HCT116 (cell line): ENCODE results near the gene STAM2. TPM values are rescaled to one million over a fixed set of nuclear protein-coding genes. Genes with fewer than 3 reads are reported as not detected.

ENCODE experiments used
- ATAC-seq: fragments of 200-7000 bp; cut with Tn5 transposase; 2 replicates; pipeline ENCODE4 v1.9.1; 2020; ENCODE audit warnings: mild to moderate bottlenecking, moderate library complexity
- BruUV-seq: library from RNA; stranded (reverse); fragments of 400-500 nt; replicated peaks from 2 replicates; lab custom pipeline; 2021; lab: Mats Ljungman, UMichigan
- CTCF ChIA-PET: fragments of 300-600 bp; sonication (Branson Sonifier 250); formaldehyde crosslinking; loops from one replicate; lab custom pipeline; 2021; ENCODE audit warnings: antibody characterized with exemption; lab: Charles Lee
- POLR2A ChIA-PET: fragments of 300-600, 350-600 bp; sonication (Branson Sonifier 250); formaldehyde crosslinking; loops from one replicate; lab custom pipeline; 2021; ENCODE audit warnings: antibody characterized with exemption; lab: Charles Lee
- RAD21 ChIA-PET, 2 experiments: fragments of 300-600 bp; sonication (Branson Sonifier 250); formaldehyde crosslinking; loops; one replicate each; lab custom pipeline; 2023; ENCODE audit warnings: low total read pairs in 2 of 2; ENCODE audit not compliant: uncharacterized antibody in 2 of 2, unreplicated experiment in 2 of 2, low non-redundant PET in 1 of 2; lab: Charles Lee
- DNase-seq: peaks from one replicate; pipeline ENCODE4 v3.0.0-alpha.2; 2010; ENCODE audit warnings: low read depth, low spot score
- H2AFZ ChIP-seq: fragments of 200-600 bp; shearing (Covaris generic), sonication (generic); 2 replicates; pipeline ENCODE4 v1.6.1; 2017; ENCODE audit warnings: low read depth, mixed run types, mixed read lengths, antibody characterized with exemption, low read length; ENCODE audit not compliant: poor library complexity, severe bottlenecking
- H3K27ac ChIP-seq: 2 replicates; pipeline ENCODE4 v1.5.1; 2012; ENCODE audit warnings: low read depth, low read length
- H3K27me3 ChIP-seq: fragments of 200-600 bp; sonication (generic); 2 replicates; pipeline ENCODE4 v1.6.1; 2016; ENCODE audit warnings: mixed run types, low read length, mixed read lengths; ENCODE audit not compliant: insufficient read depth
- H3K36me3 ChIP-seq, 2 experiments: fragments of 200-500 bp in 1 of 2; fragments of 200-600 bp in 1 of 2; sonication (Bioruptor generic) in 1 of 2; sonication (generic) in 1 of 2; 2 replicates each; pipeline versions ENCODE4 v1.5.1 to v1.6.1; 2014 to 2016; ENCODE audit warnings: low read length in 2 of 2, inconsistent platforms in 1 of 2, mixed read lengths in 1 of 2, mixed run types in 1 of 2; ENCODE audit not compliant: insufficient read depth in 2 of 2, control insufficient read depth in 1 of 2
- H3K4me1 ChIP-seq, 2 experiments: fragments of 200-600 bp in 1 of 2; sonication (generic) in 1 of 2; 2 replicates each; pipeline versions ENCODE4 v1.5.1 to v1.6.1; 2012 to 2017; ENCODE audit warnings: low read length in 2 of 2, inconsistent platforms in 1 of 2, mild to moderate bottlenecking in 1 of 2, mixed read lengths in 1 of 2, mixed run types in 1 of 2, moderate library complexity in 1 of 2; ENCODE audit not compliant: insufficient read depth in 2 of 2, control insufficient read depth in 1 of 2
- H3K4me2 ChIP-seq: fragments of 200-600 bp; sonication (generic); 2 replicates; pipeline ENCODE4 v1.6.1; 2017; ENCODE audit warnings: mixed run types, low read length, mixed read lengths
- H3K4me3 ChIP-seq, 2 experiments: fragments of 200-600 bp in 1 of 2; sonication (generic) in 1 of 2; replicated peaks in 1 of 2; 2 replicates each; pipeline ENCODE4 v1.5.1; 2011 to 2016; ENCODE audit warnings: low read length in 2 of 2, control low read depth in 1 of 2, low read depth in 1 of 2, mild to moderate bottlenecking in 1 of 2, mixed read lengths in 1 of 2, mixed run types in 1 of 2
- H3K79me2 ChIP-seq: fragments of 200-600 bp; sonication (generic); 2 replicates; pipeline ENCODE4 v1.6.1; 2017; ENCODE audit warnings: mild to moderate bottlenecking, mixed run types, low read length, moderate library complexity, mixed read lengths; ENCODE audit not compliant: insufficient read depth
- H3K9ac ChIP-seq: fragments of 200-600 bp; sonication (generic); 2 replicates; pipeline ENCODE4 v1.6.1; 2016; ENCODE audit warnings: low read length, mixed read lengths
- H3K9me2 ChIP-seq: fragments of 200-600 bp; sonication (generic), shearing (Covaris generic); 2 replicates; pipeline ENCODE4 v1.6.1; 2017; ENCODE audit warnings: mixed run types, mild to moderate bottlenecking, moderate library complexity; ENCODE audit not compliant: insufficient read depth
- H3K9me3 ChIP-seq, 2 experiments: fragments of 200-500 bp in 1 of 2; fragments of 200-600 bp in 1 of 2; sonication (Bioruptor generic) in 1 of 2; sonication (generic) in 1 of 2; 2 replicates each; pipeline ENCODE4 v1.6.1; 2014 to 2017; ENCODE audit warnings: low read length in 2 of 2, mixed read lengths in 2 of 2, inconsistent platforms in 1 of 2, low read depth in 1 of 2, mild to moderate bottlenecking in 1 of 2, mixed run types in 1 of 2, moderate library complexity in 1 of 2; ENCODE audit not compliant: control insufficient read depth in 1 of 2, insufficient read depth in 1 of 2
- H4K20me1 ChIP-seq: fragments of 200-600 bp; sonication (generic), shearing (Covaris generic); 2 replicates; pipeline ENCODE4 v1.6.1; 2017; ENCODE audit warnings: mixed run types, mild to moderate bottlenecking, moderate library complexity; ENCODE audit not compliant: insufficient read depth
- CBX3 ChIP-seq: IDR thresholded peaks from 2 replicates; pipeline ENCODE4 v1.6.1; 2012; ENCODE audit warnings: low read depth
- CEBPB ChIP-seq: IDR thresholded peaks from 2 replicates; pipeline ENCODE4 v1.6.1; 2012; ENCODE audit warnings: low read depth
- EGR1 ChIP-seq: IDR thresholded peaks from 2 replicates; pipeline ENCODE4 v1.6.1; 2012; ENCODE audit warnings: low read depth
- ELF1 ChIP-seq: IDR thresholded peaks from 2 replicates; pipeline ENCODE4 v1.6.1; 2012; ENCODE audit warnings: low read depth, borderline replicate concordance
- EZH2 ChIP-seq: fragments of 200-600 bp; sonication (generic); IDR thresholded peaks from 2 replicates; pipeline ENCODE4 v1.6.1; 2017; ENCODE audit warnings: antibody characterized with exemption, mixed run types
- EZH2phosphoT487 ChIP-seq: fragments of 200-600 bp; IDR thresholded peaks from 2 replicates; pipeline ENCODE4 v1.6.1; 2018; ENCODE audit warnings: antibody characterized with exemption, borderline replicate concordance
- FOSL1 ChIP-seq: IDR thresholded peaks from 2 replicates; pipeline ENCODE4 v1.6.1; 2012; ENCODE audit warnings: low read depth
- JUND ChIP-seq: IDR thresholded peaks from 2 replicates; pipeline ENCODE4 v1.6.1; 2012
- MAX ChIP-seq: IDR thresholded peaks from 2 replicates; pipeline ENCODE4 v1.6.1; 2012
- POLR2A ChIP-seq: IDR thresholded peaks from 2 replicates; pipeline ENCODE4 v1.7.0; 2011; ENCODE audit warnings: borderline replicate concordance; ENCODE audit not compliant: insufficient read depth, insufficient read length; ENCODE audit errors: extremely low read depth
- POLR2AphosphoS5 ChIP-seq: IDR thresholded peaks from 2 replicates; pipeline ENCODE4 v1.6.1; 2011; ENCODE audit warnings: mild to moderate bottlenecking, low read depth, low read length, moderate library complexity
- REST ChIP-seq: IDR thresholded peaks from 2 replicates; pipeline ENCODE4 v1.6.1; 2012; ENCODE audit warnings: low read depth
- SIN3A ChIP-seq: IDR thresholded peaks from 2 replicates; pipeline ENCODE4 v1.6.1; 2012; ENCODE audit warnings: low read depth
- SP1 ChIP-seq: IDR thresholded peaks from 2 replicates; pipeline ENCODE4 v1.6.1; 2012; ENCODE audit warnings: low read depth
- ZBTB33 ChIP-seq: IDR thresholded peaks from 2 replicates; pipeline ENCODE4 v1.6.1; 2011; ENCODE audit warnings: mild to moderate bottlenecking, low read length, moderate library complexity; ENCODE audit not compliant: insufficient replicate concordance; ENCODE audit errors: extremely low read depth
- ZNF274 ChIP-seq: fragments of 200-500 bp; sonication (Bioruptor generic); IDR thresholded peaks from 2 replicates; pipeline ENCODE4 v1.6.1; 2014; ENCODE audit warnings: mild to moderate bottlenecking, low read depth, low read length, inconsistent platforms
- intact Hi-C: fragments of 100-400 bp; cut with micrococcal nuclease; formaldehyde crosslinking; loops from 2 replicates; pipeline ENCODE4 v1.10.0; 2022
- total RNA-seq: library from RNA; stranded (reverse); gene quantifications from one replicate; pipeline ENCODE4 v1.2.1, GENCODE V29; 2021; ENCODE audit not compliant: unreplicated experiment

STAM2 gene
- total RNA-seq, 1 experiment from 2014 or later = 19.2 TPM

- ChIA-PET RAD21 (no interaction called here), CTCF (no interaction called here)
- intact Hi-C loops = no loop called here
- Histone ChIP-seq H3K9me3 (no peaks in the 10 kb centered on the region), H3K27me3 (no peaks in the 10 kb centered on the region), H3K4me1 (no peaks in the 10 kb centered on the region)
- no peak for TF ChIP-seq MAX
- no peak for TF ChIP-seq EZH2
- no peak for TF ChIP-seq SP1
- no peak for TF ChIP-seq POLR2A
- no peak for TF ChIP-seq ZNF274
- no peak for TF ChIP-seq EZH2phosphoT487
- TF ChIP-seq REST = no peak
- TF ChIP-seq CBX3 = no peak
- no peak for TF ChIP-seq POLR2AphosphoS5
- TF ChIP-seq JUND = no peak
- no peak for TF ChIP-seq ZBTB33
- TF ChIP-seq FOSL1 = no peak
- no peak for TF ChIP-seq ELF1
- no peak for TF ChIP-seq EGR1
- no peak for TF ChIP-seq CEBPB
- TF ChIP-seq SIN3A = no peak
- TF ChIP-seq, all 23 proteins: peak for 0
- H3K27ac ChIP-seq = no peak overlapping the region
- H3K9ac ChIP-seq = no peak overlapping the region
- DNase-seq (no peak), ATAC-seq (no peak)
- no peaks in the 10 kb centered on the region for H3K9me2 ChIP-seq
- POLR2A ChIA-PET = no interaction called here
- no TSS peak for BruUV-seq
- H4K20me1 ChIP-seq = no peaks in the 10 kb centered on the region
- no peak overlapping the region for H3K4me2 ChIP-seq
- no peaks in the 10 kb centered on the region for H3K79me2 ChIP-seq
- H2AFZ ChIP-seq = no peak overlapping the region
- H3K36me3 ChIP-seq = no peaks in the 10 kb centered on the region
- H3K4me3 ChIP-seq = no peak overlapping the region
Measured at GRCh38 chr2:152120430-152120829, 55.1 kb downstream of the STAM2 start.
